ENCODE measurements around the gene PRXL2C.
"Not testable (repeated sequence)": the region's sequence is repeated elsewhere in the genome, so short reads cannot be mapped to it uniquely, and the experiment has no call there.

PRXL2C gene, protein sequence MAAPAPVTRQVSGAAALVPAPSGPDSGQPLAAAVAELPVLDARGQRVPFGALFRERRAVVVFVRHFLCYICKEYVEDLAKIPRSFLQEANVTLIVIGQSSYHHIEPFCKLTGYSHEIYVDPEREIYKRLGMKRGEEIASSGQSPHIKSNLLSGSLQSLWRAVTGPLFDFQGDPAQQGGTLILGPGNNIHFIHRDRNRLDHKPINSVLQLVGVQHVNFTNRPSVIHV

GRCh38 chr9:96655198-96655851, at the start of gene PRXL2C:
TSS of gene PRXL2C (minus strand) at chr9:96655317. CDS start at chr9:96655281, 36 bp downstream.
- peak; percentile 91 for DNase-seq

DNA sequence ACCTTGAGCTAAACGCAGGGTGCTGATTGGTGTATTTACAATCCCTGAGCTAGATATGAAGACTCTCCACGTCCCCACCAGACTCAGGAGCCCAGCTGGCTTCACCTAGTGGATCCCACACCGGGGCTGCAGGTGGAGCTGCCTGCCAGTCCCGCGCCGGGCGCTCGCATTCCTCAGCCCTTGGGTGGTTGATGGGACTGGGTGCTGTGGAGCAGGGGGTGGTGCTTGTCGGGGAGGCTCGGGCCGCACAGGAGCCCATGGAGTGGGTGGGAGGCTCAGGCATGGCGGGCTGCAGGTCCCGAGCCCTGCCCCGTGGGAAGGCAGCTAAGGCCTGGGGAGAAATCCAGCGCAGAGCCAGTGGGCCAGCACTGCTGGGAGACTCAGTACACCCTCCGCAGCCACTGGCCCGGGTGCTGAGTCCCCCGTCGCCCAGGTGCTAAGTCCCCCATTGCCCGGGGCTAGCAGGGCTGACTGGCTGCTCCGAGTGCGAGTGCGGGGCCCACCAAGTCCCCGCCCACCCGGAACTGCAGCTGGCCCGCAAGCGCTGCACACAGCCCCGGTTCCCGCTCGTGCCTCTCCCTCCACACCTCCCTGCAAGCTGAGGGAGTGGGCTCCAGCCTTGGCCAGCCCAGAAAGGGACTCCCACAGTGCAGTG, 45.7 kb upstream of the PRXL2C start:
- not testable (repeated sequence) for DNase-seq

GRCh38 chr9:96691326-96691725, 36.2 kb upstream of the PRXL2C start:
- no peak for DNase-seq

GRCh38 chr9:96688745-96689464, 33.8 kb upstream of the PRXL2C start:
- no peak for DNase-seq

- no peak for DNase-seq
Observed at GRCh38 chr9:96688187-96688586, 33.1 kb upstream of the PRXL2C start.

- peak; percentile 82 for DNase-seq
Observed at GRCh38 chr9:96686638-96687335, 31.7 kb upstream of the PRXL2C start.

- DNase-seq: no peak
Observed at GRCh38 chr9:96680812-96681499, 25.8 kb upstream of the PRXL2C start.

GRCh38 chr9:96674906-96675538, 19.9 kb upstream of the PRXL2C start:
- DNase-seq: no peak

DNA sequence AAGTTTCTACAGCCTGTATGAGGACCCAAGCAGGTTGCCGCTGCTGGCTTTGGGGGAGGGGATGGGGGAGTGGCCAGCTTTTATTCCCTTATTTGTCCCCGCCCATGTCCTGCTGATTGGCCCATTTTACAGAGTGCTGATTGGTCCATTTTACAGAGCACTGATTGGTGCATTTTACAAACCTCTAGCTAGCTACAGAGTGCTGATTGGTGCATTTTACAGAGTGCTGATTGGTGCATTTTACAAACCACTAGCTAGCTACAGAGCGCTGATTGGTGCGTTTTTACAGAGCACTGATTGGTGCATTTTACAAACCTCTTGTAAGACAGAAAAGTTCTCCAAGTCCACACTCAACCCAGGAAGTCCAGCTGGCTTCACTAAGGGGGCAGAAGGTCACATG, 18.7 kb upstream of the PRXL2C start:
- not testable (repeated sequence) for DNase-seq

DNA sequence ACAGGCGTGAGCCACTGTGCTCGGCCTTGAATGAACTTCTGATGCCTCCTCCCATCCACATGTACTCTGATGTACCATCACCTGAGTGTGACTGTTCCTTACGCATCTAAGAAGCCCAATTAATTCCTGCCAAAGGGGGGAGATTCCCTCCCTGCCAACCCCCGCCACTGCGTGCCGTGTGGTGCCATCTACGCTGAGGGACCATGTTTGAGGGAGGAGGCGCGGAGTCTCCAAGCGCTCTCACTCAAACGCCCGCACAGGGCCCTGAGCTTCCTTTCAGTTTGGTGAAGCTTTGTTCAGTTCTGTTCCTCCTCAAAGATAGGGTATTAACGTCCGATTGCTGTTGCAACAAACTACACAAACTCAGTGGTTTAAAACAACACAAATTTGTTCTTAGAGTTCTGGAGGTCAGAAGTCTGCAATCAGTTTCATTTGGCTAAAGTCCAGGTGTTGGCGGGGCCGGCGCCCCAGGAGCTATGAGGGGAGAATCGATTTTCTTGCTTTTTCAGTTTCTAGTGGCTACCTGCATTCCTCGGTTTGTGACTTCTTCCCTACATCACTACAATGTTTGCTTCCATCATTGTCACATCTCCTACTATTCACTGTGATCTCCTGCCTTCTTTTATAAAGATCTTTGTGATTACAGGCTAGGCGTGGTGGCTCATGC, 13.9 kb upstream of the PRXL2C start:
- DNase-seq: no peak

DNA sequence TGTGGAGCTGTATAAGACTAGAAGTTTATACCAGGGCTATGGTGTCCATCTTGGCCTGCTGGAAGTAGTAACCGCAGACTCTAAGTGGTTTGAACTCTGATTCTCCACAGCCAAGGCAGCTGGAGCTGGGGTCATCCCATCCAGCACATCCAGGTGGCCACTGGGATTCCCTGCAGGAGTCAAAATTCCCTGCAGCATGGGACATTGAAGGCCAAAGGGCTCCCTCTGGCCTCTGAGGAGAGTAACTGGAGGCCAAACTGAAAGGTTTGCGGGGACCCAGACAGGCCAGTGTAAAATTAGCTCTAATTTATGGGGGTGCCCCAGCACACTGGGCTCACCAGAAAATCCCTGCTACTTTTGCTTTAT, 12.2 kb upstream of the PRXL2C start:
- no peak for DNase-seq

DNA sequence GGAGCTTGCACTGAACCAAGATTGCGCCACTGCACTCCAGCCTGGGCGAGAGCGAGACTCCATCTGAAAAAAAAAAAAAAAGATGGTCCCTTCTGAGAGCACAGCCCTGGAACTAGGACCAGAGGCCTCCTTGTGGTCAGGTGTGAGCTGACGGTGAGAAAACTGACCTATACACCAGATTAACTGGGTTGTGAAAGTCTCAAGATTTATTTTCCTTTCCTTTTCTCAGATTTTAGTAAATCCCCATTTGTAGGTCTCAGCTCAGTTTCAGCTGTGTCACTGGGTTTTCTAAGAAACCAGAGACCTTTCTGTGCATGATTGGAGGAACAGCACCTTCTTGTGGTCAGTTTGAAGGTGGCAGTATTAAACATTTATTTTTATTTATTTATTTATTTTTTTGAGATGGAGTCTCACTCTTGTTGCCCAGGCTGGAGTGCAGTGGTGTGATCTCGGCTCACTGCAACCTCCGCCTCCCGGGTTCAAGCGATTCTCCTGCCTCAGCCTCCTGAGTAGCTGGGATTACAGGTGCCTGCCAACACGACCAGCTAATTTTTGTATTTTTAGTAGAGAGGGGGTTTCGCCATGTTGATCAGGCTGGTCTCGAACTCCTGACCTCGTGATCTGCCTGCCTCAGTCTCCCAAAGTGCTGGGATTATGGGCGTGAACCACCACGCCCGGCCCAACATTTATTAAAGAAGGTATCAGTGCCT, 11.7 kb upstream of the PRXL2C start:
- peak; percentile 11 for DNase-seq

GRCh38 chr9:96665789-96666188, 10.7 kb upstream of the PRXL2C start:
- no peak for DNase-seq

- no peak for DNase-seq
Observed at GRCh38 chr9:96663506-96664120, 8.5 kb upstream of the PRXL2C start.

GRCh38 chr9:96661711-96662110, 6.6 kb upstream of the PRXL2C start:
- no peak for DNase-seq

- no peak for DNase-seq
Observed at GRCh38 chr9:96660692-96661248, 5.7 kb upstream of the PRXL2C start.

- peak; percentile 69 for DNase-seq
Observed at GRCh38 chr9:96654450-96655197, 493 bp downstream of the PRXL2C start.

- no peak for DNase-seq
Observed at GRCh38 chr9:96651626-96652025, 3.5 kb downstream of the PRXL2C start.
